ENCODE measurements around the gene SLC25A47. TPM values are rescaled to one million over a fixed set of nuclear protein-coding genes. Genes with fewer than 3 reads are reported as not detected.

SLC25A47 gene
- total RNA-seq, 1 donor from 2014 or later, result not detected

DNA sequence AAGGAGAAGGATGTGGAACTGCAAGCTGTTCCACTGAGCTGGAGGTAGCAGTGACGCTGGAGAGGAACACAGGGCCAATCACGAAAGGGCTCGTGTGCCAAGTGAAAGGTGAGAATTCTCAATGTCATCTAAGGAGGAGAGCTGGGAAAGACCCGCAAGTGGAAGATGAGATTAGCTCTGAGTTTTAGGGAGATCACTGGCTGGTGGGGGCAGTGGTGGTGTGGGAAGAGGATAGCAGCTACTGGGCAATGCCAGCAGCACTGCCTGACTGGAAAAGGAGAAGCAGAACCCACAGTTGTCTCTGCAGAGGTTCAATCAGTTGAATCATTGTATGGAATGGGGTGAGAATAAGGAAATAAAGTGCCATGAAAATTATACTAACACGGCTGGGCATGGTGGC lies 27.8 kb downstream of the SLC25A47 start:
- Mint-ChIP-seq H3K4me3 (ENCODE audit: unreplicated experiment) (no peak overlapping the region), H3K27ac (ENCODE audit: unreplicated experiment) (no peak overlapping the region), H3K27me3 (ENCODE audit: unreplicated experiment) (no peaks in the 10 kb centered on the region), H3K36me3 (ENCODE audit: unreplicated experiment) (peaks cover 65% of the 10 kb centered on the region), H3K4me1 (ENCODE audit: unreplicated experiment) (no peaks in the 10 kb centered on the region), H3K9me3 (ENCODE audit: unreplicated experiment) (no peaks in the 10 kb centered on the region)
- TF ChIP-seq, protein P1, sequence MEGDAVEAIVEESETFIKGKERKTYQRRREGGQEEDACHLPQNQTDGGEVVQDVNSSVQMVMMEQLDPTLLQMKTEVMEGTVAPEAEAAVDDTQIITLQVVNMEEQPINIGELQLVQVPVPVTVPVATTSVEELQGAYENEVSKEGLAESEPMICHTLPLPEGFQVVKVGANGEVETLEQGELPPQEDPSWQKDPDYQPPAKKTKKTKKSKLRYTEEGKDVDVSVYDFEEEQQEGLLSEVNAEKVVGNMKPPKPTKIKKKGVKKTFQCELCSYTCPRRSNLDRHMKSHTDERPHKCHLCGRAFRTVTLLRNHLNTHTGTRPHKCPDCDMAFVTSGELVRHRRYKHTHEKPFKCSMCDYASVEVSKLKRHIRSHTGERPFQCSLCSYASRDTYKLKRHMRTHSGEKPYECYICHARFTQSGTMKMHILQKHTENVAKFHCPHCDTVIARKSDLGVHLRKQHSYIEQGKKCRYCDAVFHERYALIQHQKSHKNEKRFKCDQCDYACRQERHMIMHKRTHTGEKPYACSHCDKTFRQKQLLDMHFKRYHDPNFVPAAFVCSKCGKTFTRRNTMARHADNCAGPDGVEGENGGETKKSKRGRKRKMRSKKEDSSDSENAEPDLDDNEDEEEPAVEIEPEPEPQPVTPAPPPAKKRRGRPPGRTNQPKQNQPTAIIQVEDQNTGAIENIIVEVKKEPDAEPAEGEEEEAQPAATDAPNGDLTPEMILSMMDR (IDR thresholded peaks at IDR 0.05), result no peak
- no peak for DNase-seq (ENCODE audit: extremely low spot score, unreplicated experiment)

DNA sequence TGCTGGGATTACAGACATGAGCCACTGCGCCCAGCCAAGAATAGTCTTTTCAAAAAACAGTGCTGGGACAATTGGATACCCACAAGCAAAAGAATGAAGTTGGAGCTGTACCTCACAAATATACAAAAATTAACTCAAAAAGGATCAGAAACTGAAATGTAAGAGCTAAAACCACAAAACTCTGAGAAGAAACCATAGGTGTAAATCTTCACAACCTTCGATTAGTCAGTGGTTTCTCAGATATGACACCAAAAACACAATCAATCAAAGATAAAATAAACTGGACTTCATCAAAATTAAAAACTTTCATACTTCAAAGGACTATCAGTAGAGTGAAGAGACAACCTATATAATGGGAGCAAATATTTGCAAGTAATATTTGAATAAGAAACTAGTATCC lies 35.3 kb downstream of the SLC25A47 start:
- H3K4me3 Mint-ChIP-seq (ENCODE audit: unreplicated experiment), result no peak overlapping the region
- no peaks in the 10 kb centered on the region for H3K9me3 Mint-ChIP-seq (ENCODE audit: unreplicated experiment)
- no peaks in the 10 kb centered on the region for H3K4me1 Mint-ChIP-seq (ENCODE audit: unreplicated experiment)
- DNase-seq (ENCODE audit: extremely low spot score, unreplicated experiment), result no peak
- peaks cover 79% of the 10 kb centered on the region for H3K36me3 Mint-ChIP-seq (ENCODE audit: unreplicated experiment)
- H3K27me3 Mint-ChIP-seq (ENCODE audit: unreplicated experiment), result no peaks in the 10 kb centered on the region
- no peak overlapping the region for H3K27ac Mint-ChIP-seq (ENCODE audit: unreplicated experiment)
- TF ChIP-seq, protein P1 (IDR thresholded peaks at IDR 0.05), result no peak

DNA sequence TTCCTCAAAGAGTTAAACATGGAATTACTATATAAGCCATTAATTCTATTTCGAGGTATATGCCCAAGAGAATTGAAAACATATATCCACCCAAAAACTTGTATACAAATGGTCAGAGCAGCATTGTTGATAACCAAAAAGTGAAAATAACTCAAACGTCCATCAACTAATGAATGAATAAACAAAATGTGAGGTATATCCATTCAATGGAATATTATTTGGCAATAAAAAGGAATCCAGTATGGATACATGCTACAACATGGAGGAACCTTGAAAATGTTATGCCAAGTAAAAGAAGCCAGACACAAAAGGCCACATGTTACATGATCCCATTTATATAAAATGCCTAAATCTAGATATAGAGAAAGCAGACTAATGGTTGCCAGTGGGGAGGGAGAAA lies 36.0 kb downstream of the SLC25A47 start:
- Mint-ChIP-seq H3K27me3 (ENCODE audit: unreplicated experiment) (no peaks in the 10 kb centered on the region), H3K9me3 (ENCODE audit: unreplicated experiment) (no peaks in the 10 kb centered on the region), H3K4me1 (ENCODE audit: unreplicated experiment) (no peaks in the 10 kb centered on the region), H3K36me3 (ENCODE audit: unreplicated experiment) (peaks cover 76% of the 10 kb centered on the region), H3K27ac (ENCODE audit: unreplicated experiment) (no peak overlapping the region), H3K4me3 (ENCODE audit: unreplicated experiment) (no peak overlapping the region)
- TF ChIP-seq, protein P1 (IDR thresholded peaks at IDR 0.05), result no peak
- no peak for DNase-seq (ENCODE audit: extremely low spot score, unreplicated experiment)

DNA sequence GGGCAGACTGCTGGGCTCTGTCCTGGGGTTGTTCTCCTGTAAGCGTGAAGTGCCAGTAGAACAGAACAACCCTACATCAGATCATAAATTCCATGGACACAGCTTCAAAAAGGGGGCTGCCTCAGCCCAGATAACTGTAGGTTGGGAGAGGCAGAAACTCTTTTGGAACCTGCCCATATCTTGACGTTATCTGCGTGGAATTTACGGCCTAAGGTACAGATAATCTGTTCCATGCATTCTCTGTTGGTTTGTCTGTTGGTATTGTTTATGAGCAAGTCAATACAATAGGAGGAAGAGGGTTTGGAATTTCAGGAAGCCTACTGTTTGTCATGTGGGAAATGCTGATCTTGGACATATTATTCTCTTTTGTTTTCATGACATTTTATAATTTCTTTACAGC lies 36.7 kb downstream of the SLC25A47 start:
- Mint-ChIP-seq H3K4me1 (ENCODE audit: unreplicated experiment) (no peaks in the 10 kb centered on the region), H3K27ac (ENCODE audit: unreplicated experiment) (no peak overlapping the region), H3K36me3 (ENCODE audit: unreplicated experiment) (peaks cover 70% of the 10 kb centered on the region), H3K4me3 (ENCODE audit: unreplicated experiment) (no peak overlapping the region), H3K27me3 (ENCODE audit: unreplicated experiment) (no peaks in the 10 kb centered on the region), H3K9me3 (ENCODE audit: unreplicated experiment) (no peaks in the 10 kb centered on the region)
- no peak for DNase-seq (ENCODE audit: extremely low spot score, unreplicated experiment)
- TF ChIP-seq, protein P1 (IDR thresholded peaks at IDR 0.05), result no peak

DNA sequence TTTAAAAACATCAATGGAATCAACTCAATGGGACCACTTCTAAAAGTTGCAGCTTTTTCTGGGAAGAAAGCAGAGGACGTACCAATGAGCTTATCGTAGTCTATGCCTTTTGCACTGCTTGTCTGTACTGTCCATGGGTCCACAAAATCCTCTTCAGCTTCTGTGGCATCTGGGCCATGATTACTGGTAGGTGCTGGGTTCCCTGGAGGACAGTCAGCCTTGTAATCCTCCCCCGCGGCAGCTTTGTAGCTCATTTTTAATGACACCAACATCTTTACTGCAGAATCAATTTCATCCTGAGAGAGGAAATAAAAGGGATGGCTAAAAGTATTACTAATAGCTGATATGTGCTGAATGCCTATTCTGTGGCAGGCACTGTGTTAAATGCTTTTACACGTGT lies 38.5 kb downstream of the SLC25A47 start:
- no peaks in the 10 kb centered on the region for H3K9me3 Mint-ChIP-seq (ENCODE audit: unreplicated experiment)
- H3K27me3 Mint-ChIP-seq (ENCODE audit: unreplicated experiment), result no peaks in the 10 kb centered on the region
- H3K36me3 Mint-ChIP-seq (ENCODE audit: unreplicated experiment), result peaks cover 72% of the 10 kb centered on the region
- no peak overlapping the region for H3K4me3 Mint-ChIP-seq (ENCODE audit: unreplicated experiment)
- TF ChIP-seq, protein P1 (IDR thresholded peaks at IDR 0.05), result no peak
- DNase-seq (ENCODE audit: extremely low spot score, unreplicated experiment), result no peak
- H3K27ac Mint-ChIP-seq (ENCODE audit: unreplicated experiment), result no peak overlapping the region
- no peaks in the 10 kb centered on the region for H3K4me1 Mint-ChIP-seq (ENCODE audit: unreplicated experiment)

Data from osteocyte (in vitro differentiated cells).